NCI-H748 treated with DMSO at 0.1 percent for 48 hours (cell line): ENCODE results near the gene BSCL2.
"Not testable (repeated sequence)": the region's sequence is repeated elsewhere in the genome, so short reads cannot be mapped to it uniquely, and the experiment has no call there.

Experiments
- DNase-seq: peaks from one replicate; lab custom pipeline; 2025; lab: John Stamatoyannopoulos, UW

BSCL2 gene

GRCh38 chr11:62687508-62688396, 19.5 kb downstream of the BSCL2 start:
- DNase-seq: no peak

DNA sequence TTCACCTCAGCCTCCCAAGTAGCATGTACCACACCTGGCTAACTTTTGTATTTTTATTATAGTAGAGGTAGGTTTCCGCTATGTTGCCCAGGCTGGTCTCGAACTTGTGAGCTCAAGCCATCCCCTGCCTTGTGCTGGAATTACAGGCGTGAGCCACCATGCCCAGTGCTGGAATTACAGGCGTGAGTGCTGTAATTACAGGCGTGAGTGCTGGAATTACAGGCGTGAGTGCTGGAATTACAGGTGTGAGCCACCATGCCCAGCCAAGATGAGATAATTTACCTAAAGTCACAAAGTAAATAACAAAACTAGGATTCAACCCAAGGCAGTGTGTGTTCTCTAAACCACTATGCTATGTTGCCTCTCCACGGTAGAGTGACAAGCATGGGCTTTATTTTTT, 24.7 kb downstream of the BSCL2 start:
- DNase-seq: no peak

DNA sequence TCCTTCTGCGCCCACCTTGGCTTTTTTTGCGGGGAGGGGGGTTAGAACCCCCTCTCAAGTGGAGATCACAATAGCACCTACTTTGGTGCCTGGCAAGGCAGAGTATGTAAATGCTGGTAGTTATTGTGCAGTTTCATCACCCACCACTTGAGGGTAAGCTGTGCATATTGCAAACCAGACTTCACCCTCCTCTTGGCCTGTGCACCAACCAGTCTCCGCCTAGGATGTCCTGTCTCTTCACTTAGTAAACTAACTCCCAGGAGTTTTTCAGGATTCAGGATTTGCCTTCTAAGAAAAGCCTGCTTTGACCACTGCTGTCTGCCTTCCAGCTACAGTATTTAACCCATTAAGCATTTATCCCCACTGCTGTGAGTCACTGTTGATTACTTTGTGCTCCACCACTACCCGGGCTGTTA, 26.4 kb downstream of the BSCL2 start:
- no peak for DNase-seq

- peak; percentile 79 for DNase-seq
Measured at GRCh38 chr11:62678770-62679696, 28.2 kb downstream of the BSCL2 start, which contains the start of gene UBXN1. Gene UBXN1, minus strand, starts transcription at chr11:62679073. Its CDS starts 150 bp downstream, at chr11:62678923.

GRCh38 chr11:62678433-62678769, 28.8 kb downstream of the BSCL2 start:
- DNase-seq: no peak

DNA sequence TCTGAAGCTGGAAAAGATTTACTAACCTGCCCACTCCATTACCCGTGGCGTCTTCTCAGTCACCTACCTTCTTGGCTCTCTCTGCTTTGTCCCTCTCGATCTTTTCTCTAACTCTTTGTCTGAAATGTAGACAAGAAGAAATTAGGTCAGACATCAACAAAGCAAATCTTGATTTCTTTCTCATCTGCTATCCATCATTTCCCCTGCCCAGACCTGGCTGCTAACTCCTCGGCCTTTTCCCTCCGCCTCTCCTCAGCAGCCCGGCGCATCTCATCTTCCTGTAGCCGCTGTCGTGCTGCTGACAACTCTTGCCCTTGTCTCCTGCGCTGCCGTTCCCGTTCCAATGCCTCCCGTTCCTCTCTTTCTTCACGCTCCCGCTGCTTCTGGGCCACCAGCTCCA, 29.5 kb downstream of the BSCL2 start:
- no peak for DNase-seq

GRCh38 chr11:62677156-62677555, 30.1 kb downstream of the BSCL2 start:
- no peak for DNase-seq

DNA sequence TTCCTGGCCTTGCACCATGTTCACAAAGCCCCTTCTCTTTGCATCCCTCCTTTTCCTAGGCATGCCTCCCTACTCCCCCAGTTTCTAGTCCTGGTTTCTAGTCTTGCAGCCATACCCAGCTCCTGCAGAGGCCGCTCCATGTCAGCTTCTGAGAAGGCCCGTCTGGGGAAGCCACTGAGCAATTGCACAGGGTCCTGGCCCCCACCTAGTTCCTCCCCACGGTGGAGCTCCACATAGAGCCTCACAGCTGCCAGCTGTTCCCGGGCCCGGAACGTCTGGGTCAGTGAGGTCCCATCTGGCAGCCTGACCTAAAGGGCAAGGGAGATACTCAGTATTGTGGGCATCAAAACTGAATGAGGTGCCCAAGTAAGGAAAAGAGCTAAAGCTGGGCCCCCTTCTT, 30.5 kb downstream of the BSCL2 start:
- no peak for DNase-seq

GRCh38 chr11:62675415-62675814, 31.8 kb downstream of the BSCL2 start:
- not testable (repeated sequence) for DNase-seq

DNA sequence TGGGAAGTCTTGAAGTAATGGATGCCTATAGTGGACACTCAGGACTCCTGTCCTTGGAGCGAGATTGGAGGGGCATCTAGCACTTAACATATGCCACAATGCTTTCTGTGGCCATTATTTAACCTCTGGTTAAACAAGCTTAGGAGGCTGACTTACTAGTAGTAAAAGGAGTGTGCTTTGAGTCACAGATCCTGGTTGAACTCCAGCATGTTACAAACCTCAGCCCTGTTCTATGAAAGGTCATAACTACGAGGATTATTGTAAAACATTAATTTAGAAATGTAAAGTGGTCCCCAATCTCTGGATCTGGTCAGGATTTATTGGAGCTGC, 34.1 kb downstream of the BSCL2 start:
- no peak for DNase-seq

DNA sequence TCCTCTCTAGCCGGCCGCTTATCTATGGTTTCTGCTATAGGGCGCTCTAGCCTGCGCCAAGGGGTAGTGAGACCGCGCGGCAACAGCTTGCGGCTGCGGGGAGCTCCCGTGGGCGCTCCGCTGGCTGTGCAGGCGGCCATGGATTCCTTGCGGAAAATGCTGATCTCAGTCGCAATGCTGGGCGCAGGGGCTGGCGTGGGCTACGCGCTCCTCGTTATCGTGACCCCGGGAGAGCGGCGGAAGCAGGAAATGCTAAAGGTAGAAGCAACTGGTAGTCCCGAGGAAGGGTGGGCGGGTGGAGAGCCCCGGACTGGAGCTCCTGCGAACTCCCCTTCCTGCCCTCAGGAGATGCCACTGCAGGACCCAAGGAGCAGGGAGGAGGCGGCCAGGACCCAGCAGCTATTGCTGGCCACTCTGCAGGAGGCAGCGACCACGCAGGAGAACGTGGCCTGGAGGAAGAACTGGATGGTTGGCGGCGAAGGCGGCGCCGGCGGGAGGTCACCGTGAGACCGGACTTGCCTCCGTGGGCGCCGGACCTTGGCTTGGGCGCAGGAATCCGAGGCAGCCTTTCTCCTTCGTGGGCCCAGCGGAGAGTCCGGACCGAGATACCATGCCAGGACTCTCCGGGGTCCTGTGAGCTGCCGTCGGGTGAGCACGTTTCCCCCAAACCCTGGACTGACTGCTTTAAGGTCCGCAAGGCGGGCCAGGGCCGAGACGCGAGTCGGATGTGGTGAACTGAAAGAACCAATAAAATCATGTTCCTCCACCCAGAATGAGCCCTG, 35.4 kb downstream of the BSCL2 start, which contains the start of the genes LBHD1 and UQCC3:
Gene LBHD1, minus strand, starts transcription at position 660 of the 782 bp plus-strand sequence. CDS start 2,236 bp downstream, outside the sequence.
Gene UQCC3, plus strand, starts transcription at position 66 of the 782 bp plus-strand sequence. Its CDS starts 73 bp downstream, at position 139.
- DNase-seq: peak; percentile 74

GRCh38 chr11:62671236-62671607, 36.0 kb downstream of the BSCL2 start:
- no peak for DNase-seq

DNA sequence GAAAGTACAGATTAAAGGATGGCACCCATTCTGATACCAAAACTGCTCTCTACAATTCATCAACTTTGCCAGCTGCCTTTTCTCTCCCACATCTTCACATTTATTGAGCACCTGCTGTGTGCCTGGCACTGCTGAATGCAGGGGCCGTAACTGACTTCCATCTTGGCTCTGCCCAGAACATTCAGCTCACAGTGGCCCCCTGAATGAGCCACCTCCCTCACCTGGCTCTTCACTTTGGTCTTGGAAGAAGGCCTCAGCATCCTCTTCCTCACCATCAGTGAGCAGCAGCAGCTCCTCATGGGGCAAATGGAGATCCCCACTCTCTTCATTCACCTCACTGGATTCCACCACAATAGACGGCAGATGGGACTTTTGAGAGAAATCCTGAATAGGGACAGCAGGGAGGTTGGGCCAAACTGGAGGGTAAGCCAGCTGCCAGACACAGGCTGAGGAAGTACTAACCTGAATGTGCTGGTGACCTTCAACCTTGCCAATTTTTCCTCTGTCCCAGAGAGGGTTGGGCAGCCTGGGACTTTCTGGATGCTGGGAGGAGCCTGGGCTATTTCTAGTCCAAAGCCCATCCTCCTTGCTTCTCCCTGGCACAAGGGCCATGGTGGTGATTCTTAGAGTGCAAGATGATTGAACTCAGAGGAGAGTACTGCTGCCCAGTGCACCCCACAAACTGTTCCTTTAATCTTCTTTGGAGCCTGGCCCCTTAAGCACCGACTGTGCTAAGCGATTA, 37.6 kb downstream of the BSCL2 start:
- no peak for DNase-seq

DNA sequence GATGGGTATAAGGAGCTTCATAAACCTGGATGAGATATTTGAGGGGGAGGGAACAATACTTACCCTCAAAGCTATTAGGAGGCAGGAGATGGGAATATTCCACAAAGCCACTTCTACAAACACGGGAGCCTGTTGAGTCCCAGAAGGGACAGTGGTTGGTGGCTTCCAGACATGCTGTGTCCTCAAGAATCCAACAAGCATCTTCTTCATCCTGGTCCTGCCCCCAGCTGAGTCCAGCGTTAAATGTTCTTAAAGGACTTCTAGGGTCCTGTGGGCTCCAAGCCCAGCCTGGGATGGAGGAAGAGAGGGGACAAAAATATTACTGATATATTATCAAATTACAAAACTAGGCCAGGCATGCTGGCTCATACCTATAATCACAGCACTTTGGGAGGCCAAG, 39.8 kb downstream of the BSCL2 start:
- DNase-seq: no peak

DNA sequence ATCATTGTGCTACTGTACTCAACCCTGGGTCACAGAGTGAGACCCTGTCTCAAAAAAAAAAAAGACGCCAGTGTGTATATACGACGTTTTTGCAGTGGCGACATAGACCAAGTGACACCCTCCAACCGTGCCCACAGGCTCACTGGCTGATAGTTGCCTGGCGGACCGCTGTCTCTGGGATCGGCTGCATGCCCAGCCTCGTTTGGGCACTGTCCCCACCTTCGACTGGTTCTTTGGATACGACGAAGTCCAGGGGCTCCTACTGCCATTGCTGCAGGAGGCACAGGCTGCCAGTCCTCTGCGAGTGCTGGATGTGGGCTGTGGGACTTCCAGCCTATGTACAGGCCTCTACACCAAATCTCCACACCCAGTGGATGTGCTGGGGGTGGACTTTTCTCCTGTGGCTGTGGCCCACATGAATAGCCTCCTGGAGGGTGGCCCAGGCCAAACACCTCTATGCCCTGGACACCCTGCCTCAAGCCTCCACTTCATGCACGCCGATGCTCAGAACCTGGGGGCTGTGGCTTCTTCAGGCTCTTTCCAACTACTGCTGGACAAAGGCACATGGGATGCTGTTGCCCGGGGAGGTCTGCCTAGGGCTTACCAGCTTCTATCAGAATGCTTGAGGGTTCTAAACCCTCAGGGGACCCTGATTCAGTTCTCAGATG, 40.8 kb downstream of the BSCL2 start:
- no peak for DNase-seq

- DNase-seq: peak; percentile 55
Measured at GRCh38 chr11:62665599-62666258, 41.5 kb downstream of the BSCL2 start.

DNA sequence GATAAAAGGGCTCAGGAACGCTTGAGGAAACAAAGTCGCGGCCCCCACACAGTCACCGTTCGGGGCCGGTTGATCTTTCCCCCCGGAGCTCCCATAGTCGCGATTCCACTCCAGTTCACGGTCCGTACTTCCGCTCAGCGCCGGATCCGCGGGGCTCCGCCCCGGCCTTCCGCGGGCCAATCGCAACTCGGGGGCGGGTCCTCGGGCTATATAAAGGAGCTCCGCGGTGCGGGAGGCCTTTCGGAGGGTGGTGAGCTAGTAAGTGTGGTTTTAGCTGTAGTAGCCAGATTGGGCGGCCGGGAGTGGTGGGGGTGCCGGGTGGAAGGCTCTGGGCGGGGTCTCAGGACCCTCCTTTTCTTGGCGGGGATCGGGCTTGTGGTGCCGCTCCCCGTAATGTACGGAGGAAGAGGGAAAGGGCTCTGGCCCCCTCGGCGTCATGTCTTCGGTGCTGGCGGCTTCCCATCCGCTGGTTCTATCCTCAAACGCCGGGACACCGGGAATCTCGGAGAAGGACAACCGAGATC, 42.1 kb downstream of the BSCL2 start, which contains the start of the genes C11orf98 and CSKMT:
Gene C11orf98, minus strand, starts transcription at position 136 of the 524 bp plus-strand sequence. Its CDS starts 41 bp downstream, at position 95.
Gene CSKMT, plus strand, starts transcription at position 238 of the 524 bp plus-strand sequence. CDS start 568 bp downstream, outside the sequence.
- DNase-seq: peak; percentile 88

GRCh38 chr11:62664405-62665074, 42.7 kb downstream of the BSCL2 start:
- peak; percentile 53 for DNase-seq
